NT2/D1 (cell line): Measurements from ENCODE around the gene MAGEA11.
"Not testable (repeated sequence)": the region's sequence is repeated elsewhere in the genome, so short reads cannot be mapped to it uniquely, and the experiment has no call there.

ENCODE experiments used
- DNase-seq: peaks from one replicate; pipeline ENCODE4 v3.0.0-alpha.2; 2011; ENCODE audit warnings: low read depth, low spot score
- H3K27me3 ChIP-seq: 2 replicates; pipeline ENCODE4 v1.6.0; 2011; ENCODE audit warnings: mild to moderate bottlenecking; ENCODE audit not compliant: insufficient read length, insufficient read depth
- H3K36me3 ChIP-seq: 2 replicates; pipeline ENCODE4 v1.6.1; 2011; ENCODE audit warnings: mild to moderate bottlenecking, low read length, mixed read lengths; ENCODE audit not compliant: insufficient read depth, insufficient read length
- H3K4me1 ChIP-seq: 2 replicates; pipeline ENCODE4 v1.5.1; 2011; ENCODE audit not compliant: insufficient read depth, insufficient read length
- H3K4me3 ChIP-seq: 2 replicates; pipeline ENCODE4 v1.5.1; 2011; ENCODE audit warnings: low read depth; ENCODE audit not compliant: insufficient read length
- H3K9ac ChIP-seq: 2 replicates; pipeline ENCODE4 v1.6.0; 2011; ENCODE audit warnings: low read depth; ENCODE audit not compliant: insufficient read length
- H3K9me3 ChIP-seq: 2 replicates; pipeline ENCODE4 v1.5.1; 2011; ENCODE audit warnings: mild to moderate bottlenecking, low read length; ENCODE audit not compliant: insufficient read depth
- SUZ12 ChIP-seq: IDR thresholded peaks from 2 replicates; pipeline ENCODE4 v1.6.1; 2011; ENCODE audit not compliant: insufficient read length, insufficient read depth; ENCODE audit errors: extremely low read depth
- YY1 ChIP-seq: IDR thresholded peaks from 2 replicates; pipeline ENCODE4 v1.6.1; 2011; ENCODE audit not compliant: insufficient read length, insufficient read depth
- ZNF274 ChIP-seq: IDR thresholded peaks from 2 replicates; pipeline ENCODE4 v1.6.1; 2011; ENCODE audit warnings: mild to moderate bottlenecking, low read depth, low read length

The MAGEA11 gene

DNA sequence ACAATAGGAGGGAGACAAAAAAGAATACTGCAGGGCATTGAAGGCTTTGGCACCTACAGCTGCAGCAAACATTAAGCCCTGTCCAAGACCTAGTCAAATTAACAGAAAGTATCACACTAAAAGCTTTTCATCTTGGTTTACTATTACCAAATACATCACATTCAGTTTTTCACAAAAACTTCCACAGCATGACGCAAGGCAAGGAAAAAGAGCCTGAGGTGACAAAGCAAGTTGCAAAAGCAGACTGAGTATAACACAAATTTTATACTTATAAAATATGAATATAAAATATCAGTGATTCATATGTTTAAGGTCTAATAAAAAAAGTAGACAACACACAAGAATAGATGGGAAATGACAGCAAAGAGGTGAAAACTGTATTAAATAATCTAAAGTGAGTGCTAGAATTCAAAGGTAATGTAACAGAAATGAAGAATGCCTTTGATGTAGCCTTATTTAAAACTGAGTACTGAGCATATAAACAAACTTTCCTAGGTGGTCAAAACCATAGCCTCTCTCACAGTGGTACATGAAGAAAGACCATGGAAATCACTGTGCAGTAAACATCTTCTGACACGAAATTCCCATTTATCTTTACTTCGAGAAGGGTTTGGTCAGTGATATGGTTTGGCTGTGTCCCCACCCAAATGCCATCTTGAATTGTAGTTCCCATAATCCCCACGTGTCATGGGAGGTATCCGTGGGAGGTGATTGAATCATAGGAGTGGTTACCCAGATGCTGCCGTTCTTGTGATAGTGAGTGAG lies 27.7 kb upstream of the MAGEA11 start:
- Histone ChIP-seq H3K4me3 (no peak overlapping the region), H3K36me3 (no peaks in the 10 kb centered on the region), H3K27me3 (no peaks in the 10 kb centered on the region), H3K4me1 (no peaks in the 10 kb centered on the region), H3K9ac (no peak overlapping the region), H3K9me3 (peaks cover 6% of the 10 kb centered on the region; the same call in 1 of the 2 replicates)
- no peak for DNase-seq
- TF ChIP-seq SUZ12 (no peak), ZNF274 (no peak), YY1 (no peak)

DNA sequence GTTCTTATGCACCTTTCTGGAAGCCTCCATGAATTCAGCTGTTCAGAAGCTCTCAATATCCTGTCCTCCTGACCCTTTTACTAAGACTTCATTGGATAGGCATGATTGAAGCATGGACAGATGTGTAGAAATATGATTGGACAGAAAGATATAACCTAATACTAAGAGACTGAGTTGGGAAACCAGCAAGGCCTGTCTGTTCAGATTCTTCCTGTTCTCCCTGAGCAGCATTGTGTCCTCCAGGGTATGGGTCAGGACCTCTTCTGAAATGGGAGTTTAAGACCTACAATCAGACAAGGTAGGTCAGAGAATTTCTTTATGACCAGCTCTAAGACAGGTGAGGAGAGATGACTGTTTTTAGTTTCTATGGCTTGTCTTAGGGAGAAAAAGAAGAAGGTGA lies 23.9 kb upstream of the MAGEA11 start:
- TF ChIP-seq SUZ12 (no peak), YY1 (no peak), ZNF274 (no peak)
- DNase-seq, result no peak
- Histone ChIP-seq H3K36me3 (no peaks in the 10 kb centered on the region), H3K4me3 (no peak overlapping the region), H3K9ac (no peak overlapping the region), H3K4me1 (no peaks in the 10 kb centered on the region), H3K9me3 (peaks cover 6% of the 10 kb centered on the region; the same call in 1 of the 2 replicates), H3K27me3 (no peaks in the 10 kb centered on the region)

DNA sequence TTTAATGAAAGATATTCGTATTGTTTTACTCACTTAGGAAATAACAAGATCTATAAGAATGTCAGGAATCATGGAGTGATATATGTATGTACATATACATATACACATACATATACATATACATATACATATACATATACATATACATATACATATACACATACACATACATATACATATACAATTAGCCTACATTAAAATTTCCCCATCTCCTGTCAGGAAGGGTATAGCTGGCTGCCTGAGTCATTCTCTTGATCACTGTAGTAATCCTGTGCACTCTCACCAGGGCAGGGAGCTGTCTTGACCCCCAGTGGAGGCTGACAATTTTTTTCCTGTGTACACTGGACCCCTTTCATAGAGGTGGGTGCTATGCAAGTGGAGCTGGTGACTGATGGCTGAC lies 23.3 kb upstream of the MAGEA11 start:
- Histone ChIP-seq H3K9ac (no peak overlapping the region), H3K36me3 (no peaks in the 10 kb centered on the region), H3K4me1 (no peaks in the 10 kb centered on the region), H3K9me3 (peaks cover 6% of the 10 kb centered on the region; the same call in 1 of the 2 replicates), H3K4me3 (no peak overlapping the region), H3K27me3 (no peaks in the 10 kb centered on the region)
- DNase-seq, result no peak
- no peak for TF ChIP-seq ZNF274
- TF ChIP-seq SUZ12, result no peak
- no peak for TF ChIP-seq YY1

DNA sequence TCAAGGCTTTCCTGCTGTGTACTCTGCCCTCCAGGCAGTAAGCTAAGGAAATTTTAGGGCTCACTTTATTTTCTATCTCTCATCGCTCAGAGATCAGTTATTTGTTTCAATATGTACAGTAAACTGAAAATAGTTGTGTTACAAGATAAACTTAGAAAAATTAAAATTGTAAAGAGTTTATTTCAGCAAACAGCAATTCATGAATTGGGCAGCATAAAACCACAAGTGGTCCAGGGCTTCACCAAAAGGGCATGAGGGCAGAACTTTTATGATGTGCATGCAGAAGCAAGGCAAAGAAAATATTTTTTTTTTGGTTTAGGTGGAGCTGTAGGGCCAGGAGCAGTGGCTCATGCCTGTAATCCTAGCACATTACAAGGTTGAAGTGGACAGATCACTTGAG lies 20.1 kb upstream of the MAGEA11 start:
- Histone ChIP-seq H3K4me3 (no peak overlapping the region), H3K36me3 (no peaks in the 10 kb centered on the region), H3K4me1 (no peaks in the 10 kb centered on the region), H3K9ac (no peak overlapping the region), H3K27me3 (no peaks in the 10 kb centered on the region), H3K9me3 (no peaks in the 10 kb centered on the region; the same call in 1 of the 2 replicates)
- no peak for DNase-seq
- TF ChIP-seq ZNF274 (no peak), SUZ12 (no peak), YY1 (no peak)

DNA sequence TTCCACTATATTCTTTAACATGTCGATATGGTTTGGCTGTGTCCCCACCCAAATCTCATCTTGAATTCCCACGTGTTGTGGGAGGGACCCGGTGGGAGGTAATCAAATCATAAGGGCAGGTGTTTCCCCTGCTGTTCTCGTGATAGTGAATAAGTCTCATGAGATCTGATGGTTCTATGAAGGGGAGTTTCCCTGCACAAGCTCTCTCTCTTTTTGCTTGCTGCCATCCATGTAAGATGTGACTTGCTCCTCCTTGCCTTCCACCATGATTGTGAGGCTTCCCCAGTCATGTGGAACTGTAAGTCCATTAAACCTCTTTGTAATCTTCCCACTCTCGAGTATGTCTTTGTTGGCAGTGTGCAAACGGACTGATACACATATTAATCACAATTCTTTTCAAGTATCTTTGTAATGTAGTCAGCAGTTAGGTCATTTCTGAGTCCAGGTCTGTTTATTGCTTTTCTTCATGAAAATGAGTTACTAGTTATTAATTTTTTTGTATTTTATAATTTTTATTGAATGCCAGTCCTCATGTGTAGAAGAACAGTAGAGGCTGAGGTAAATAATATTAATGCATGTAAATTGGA lies 19.1 kb upstream of the MAGEA11 start:
- H3K9ac ChIP-seq, DNase-seq, H3K9me3 ChIP-seq, H3K36me3 ChIP-seq, H3K4me1 ChIP-seq, H3K4me3 ChIP-seq, H3K27me3 ChIP-seq: not testable (repeated sequence)

DNA sequence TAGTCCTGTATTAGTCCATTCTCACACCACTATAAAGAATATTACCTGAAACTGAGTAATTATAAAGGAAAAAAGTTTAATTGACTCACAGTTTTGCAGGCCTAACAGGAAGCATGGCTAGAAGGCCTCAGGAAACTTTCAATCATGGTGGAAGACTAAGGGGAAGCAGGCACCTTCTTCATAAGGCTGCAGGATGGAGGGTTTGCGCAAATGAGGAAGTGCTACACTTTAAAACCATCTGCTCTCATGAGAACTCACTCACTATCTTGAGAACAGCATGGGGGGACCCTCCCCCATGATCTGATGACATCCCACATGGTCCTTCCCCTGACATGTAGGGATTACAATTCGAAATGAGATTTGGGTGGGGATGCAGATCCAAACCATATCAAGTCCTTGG lies 12.1 kb upstream of the MAGEA11 start:
- H3K9me3 ChIP-seq, result no peaks in the 10 kb centered on the region
- DNase-seq, result no peak
- H3K4me3 ChIP-seq, result no peak overlapping the region
- H3K9ac ChIP-seq, result no peak overlapping the region
- TF ChIP-seq YY1, result no peak
- TF ChIP-seq ZNF274, result no peak
- TF ChIP-seq SUZ12, result no peak
- H3K27me3 ChIP-seq, result no peaks in the 10 kb centered on the region
- H3K4me1 ChIP-seq, result no peaks in the 10 kb centered on the region
- H3K36me3 ChIP-seq, result no peaks in the 10 kb centered on the region

DNA sequence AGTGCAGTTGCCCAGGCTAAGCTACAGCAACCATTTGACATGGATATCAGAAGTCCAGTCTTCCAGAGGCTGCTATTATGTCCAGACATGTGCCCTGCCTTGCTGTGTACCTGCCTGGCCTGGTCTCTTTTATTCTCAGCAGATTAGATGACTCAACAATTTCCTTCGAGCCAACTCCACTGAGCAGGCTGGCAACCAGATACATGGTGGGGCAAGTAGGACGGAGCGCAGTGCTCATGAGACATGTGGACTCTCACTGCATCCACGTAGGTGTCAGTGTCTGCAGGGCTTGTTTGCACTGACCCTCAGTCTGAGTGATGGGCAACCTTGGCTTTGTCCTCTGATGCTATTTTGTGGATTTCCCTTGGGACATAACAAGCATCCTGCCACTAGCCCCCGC lies 7.2 kb upstream of the MAGEA11 start:
- H3K36me3 ChIP-seq, result no peaks in the 10 kb centered on the region
- H3K9me3 ChIP-seq, result no peaks in the 10 kb centered on the region
- H3K27me3 ChIP-seq, result no peaks in the 10 kb centered on the region
- no peak overlapping the region for H3K9ac ChIP-seq
- H3K4me3 ChIP-seq, result no peak overlapping the region
- DNase-seq, result no peak
- TF ChIP-seq SUZ12 (no peak), YY1 (no peak), ZNF274 (no peak)
- H3K4me1 ChIP-seq, result no peaks in the 10 kb centered on the region
